ENCODE data around the gene EHD4.

DNA sequence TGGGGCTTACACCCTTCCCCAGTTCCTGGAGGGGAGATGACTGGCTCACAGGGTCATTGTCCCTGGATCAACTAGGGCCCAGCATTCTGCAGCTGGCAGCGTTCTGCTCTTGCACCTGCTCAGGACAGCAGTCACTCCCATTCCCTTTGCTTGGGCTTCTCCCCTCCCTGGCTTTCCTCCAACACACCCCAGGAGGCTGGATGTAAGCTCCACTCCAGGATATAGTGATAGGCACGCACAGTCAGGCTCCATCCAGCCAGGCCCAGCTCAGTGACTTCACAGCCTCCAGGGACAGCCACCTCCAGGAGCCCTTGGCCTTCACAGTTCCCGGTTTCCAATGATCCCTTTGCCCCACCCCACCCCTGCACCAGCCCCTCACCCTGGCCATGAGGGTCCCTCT, 80.4 kb downstream of the EHD4 start:
- TF ChIP-seq RFX5 (IDR thresholded peaks at IDR 0.05; ENCODE audit: low read depth, low read length) (no peak), FOXJ3 (CRISPR knock-in tag; IDR thresholded peaks at IDR 0.05) (no peak), RBM14 (IDR thresholded peaks at IDR 0.05; ENCODE audit: borderline replicate concordance, insufficient read depth, low read depth, low read length) (no peak), MTA2 (IDR thresholded peaks at IDR 0.05; ENCODE audit: low read depth) (no peak), ZC3H11A (IDR thresholded peaks at IDR 0.05; ENCODE audit: low read depth, low read length) (no peak)
- TF ChIP-seq, protein P1, sequence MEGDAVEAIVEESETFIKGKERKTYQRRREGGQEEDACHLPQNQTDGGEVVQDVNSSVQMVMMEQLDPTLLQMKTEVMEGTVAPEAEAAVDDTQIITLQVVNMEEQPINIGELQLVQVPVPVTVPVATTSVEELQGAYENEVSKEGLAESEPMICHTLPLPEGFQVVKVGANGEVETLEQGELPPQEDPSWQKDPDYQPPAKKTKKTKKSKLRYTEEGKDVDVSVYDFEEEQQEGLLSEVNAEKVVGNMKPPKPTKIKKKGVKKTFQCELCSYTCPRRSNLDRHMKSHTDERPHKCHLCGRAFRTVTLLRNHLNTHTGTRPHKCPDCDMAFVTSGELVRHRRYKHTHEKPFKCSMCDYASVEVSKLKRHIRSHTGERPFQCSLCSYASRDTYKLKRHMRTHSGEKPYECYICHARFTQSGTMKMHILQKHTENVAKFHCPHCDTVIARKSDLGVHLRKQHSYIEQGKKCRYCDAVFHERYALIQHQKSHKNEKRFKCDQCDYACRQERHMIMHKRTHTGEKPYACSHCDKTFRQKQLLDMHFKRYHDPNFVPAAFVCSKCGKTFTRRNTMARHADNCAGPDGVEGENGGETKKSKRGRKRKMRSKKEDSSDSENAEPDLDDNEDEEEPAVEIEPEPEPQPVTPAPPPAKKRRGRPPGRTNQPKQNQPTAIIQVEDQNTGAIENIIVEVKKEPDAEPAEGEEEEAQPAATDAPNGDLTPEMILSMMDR (IDR thresholded peaks at IDR 0.05 in 2 of 3, conservative IDR thresholded peaks at IDR 0.05 in 1 of 3; ENCODE audit: insufficient read depth in 2 of 3, low read depth in 1 of 3, low read length in 3 of 3), result no peak
- TF ChIP-seq, protein P2, sequence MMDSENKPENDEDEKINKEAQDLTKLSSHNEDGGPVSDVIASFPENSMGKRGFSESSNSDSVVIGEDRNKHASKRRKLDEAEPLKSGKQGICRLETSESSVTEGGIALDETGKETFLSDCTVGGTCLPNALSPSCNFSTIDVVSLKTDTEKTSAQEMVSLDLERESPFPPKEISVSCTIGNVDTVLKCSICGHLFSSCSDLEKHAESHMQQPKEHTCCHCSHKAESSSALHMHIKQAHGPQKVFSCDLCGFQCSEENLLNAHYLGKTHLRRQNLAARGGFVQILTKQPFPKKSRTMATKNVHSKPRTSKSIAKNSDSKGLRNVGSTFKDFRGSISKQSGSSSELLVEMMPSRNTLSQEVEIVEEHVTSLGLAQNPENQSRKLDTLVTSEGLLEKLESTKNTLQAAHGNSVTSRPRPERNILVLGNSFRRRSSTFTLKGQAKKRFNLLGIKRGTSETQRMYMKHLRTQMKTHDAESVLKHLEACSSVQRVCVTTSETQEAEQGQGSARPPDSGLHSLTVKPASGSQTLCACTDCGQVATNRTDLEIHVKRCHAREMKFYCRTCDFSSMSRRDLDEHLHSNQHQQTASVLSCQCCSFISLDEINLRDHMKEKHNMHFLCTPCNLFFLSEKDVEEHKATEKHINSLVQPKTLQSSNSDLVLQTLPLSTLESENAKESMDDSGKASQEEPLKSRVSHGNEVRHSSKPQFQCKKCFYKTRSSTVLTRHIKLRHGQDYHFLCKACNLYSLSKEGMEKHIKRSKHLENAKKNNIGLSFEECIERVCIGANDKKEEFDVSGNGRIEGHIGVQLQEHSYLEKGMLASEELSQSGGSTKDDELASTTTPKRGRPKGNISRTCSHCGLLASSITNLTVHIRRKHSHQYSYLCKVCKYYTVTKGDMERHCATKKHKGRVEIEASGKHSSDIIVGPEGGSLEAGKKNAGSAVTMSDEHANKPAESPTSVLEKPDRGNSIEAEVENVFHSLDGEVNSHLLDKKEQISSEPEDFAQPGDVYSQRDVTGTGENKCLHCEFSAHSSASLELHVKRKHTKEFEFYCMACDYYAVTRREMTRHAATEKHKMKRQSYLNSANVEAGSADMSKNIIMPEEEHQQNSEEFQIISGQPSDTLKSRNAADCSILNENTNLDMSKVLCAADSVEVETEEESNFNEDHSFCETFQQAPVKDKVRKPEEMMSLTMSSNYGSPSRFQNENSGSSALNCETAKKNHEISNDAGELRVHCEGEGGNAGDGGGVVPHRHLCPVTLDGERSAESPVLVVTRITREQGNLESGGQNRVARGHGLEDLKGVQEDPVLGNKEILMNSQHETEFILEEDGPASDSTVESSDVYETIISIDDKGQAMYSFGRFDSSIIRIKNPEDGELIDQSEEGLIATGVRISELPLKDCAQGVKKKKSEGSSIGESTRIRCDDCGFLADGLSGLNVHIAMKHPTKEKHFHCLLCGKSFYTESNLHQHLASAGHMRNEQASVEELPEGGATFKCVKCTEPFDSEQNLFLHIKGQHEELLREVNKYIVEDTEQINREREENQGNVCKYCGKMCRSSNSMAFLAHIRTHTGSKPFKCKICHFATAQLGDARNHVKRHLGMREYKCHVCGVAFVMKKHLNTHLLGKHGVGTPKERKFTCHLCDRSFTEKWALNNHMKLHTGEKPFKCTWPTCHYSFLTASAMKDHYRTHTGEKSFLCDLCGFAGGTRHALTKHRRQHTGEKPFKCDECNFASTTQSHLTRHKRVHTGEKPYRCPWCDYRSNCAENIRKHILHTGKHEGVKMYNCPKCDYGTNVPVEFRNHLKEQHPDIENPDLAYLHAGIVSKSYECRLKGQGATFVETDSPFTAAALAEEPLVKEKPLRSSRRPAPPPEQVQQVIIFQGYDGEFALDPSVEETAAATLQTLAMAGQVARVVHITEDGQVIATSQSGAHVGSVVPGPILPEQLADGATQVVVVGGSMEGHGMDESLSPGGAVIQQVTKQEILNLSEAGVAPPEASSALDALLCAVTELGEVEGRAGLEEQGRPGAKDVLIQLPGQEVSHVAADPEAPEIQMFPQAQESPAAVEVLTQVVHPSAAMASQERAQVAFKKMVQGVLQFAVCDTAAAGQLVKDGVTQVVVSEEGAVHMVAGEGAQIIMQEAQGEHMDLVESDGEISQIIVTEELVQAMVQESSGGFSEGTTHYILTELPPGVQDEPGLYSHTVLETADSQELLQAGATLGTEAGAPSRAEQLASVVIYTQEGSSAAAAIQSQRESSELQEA (IDR thresholded peaks at IDR 0.05; ENCODE audit: low read depth), result no peak

All from K562 (cell line).